Prostate gland (tissue), 2 donors: ENCODE results near the gene TBX18. TPM values are rescaled to one million over a fixed set of nuclear protein-coding genes. Genes with fewer than 3 reads are reported as not detected.

ENCODE experiments used
- DNase-seq: peaks from one replicate; pipeline ENCODE4 v3.0.0-alpha.2; 2019; ENCODE audit warnings: low spot score
- H3K27ac ChIP-seq, 2 donors: fragments of 200-600 bp; sonication (generic); 2 replicates each; pipeline ENCODE4 v1.5.1; 2017 to 2019
- H3K27me3 ChIP-seq: fragments of 200-600 bp; sonication (generic); replicated peaks from 2 replicates; pipeline ENCODE4 v1.5.1; 2019; ENCODE audit not compliant: insufficient read depth
- H3K36me3 ChIP-seq, 2 donors: fragments of 200-600 bp; sonication (generic); 1 replicate in 1 of 2; 2 replicates in 1 of 2; pipeline versions ENCODE4 v1.5.1 to v1.8.1; 2017 to 2019
- H3K4me1 ChIP-seq: fragments of 200-600 bp; sonication (generic); replicated peaks from 2 replicates; pipeline ENCODE4 v1.5.1; 2019
- H3K4me3 ChIP-seq, 2 donors: fragments of 200-600 bp; sonication (generic); 2 replicates each; pipeline ENCODE4 v1.5.1; 2017 to 2019
- H3K9me3 ChIP-seq: fragments of 200-600 bp; sonication (generic); 2 replicates; pipeline ENCODE4 v1.5.1; 2017
- CTCF ChIP-seq, 4 experiments: fragments of 200-600 bp in 2 of 4; fragments of 450-650 bp in 2 of 4; sonication (generic) in 2 of 4; IDR thresholded peaks; 1 replicate in 3 of 4; 2 replicates in 1 of 4; pipeline ENCODE4 v1.5.1; 2016 to 2019; ENCODE audit warnings: antibody characterized with exemption in 4 of 4, mild to moderate bottlenecking in 2 of 4, moderate library complexity in 2 of 4
- POLR2A ChIP-seq: fragments of 450-650 bp; IDR thresholded peaks from one replicate; pipeline ENCODE4 v1.6.1; 2016; ENCODE audit warnings: antibody characterized with exemption, mild to moderate bottlenecking
- POLR2AphosphoS5 ChIP-seq: sonication (generic); formaldehyde crosslinking; IDR thresholded peaks from one replicate; pipeline ENCODE4 v1.6.1; 2017; ENCODE audit warnings: antibody characterized with exemption
- WGBS: methylation state at CpG from one replicate; pipeline ENCODE4 v1.1.5; 2018; 5-methylcytosine and 5-hydroxymethylcytosine counted together
- intact Hi-C: fragments of 100-400 bp; cut with DNase I; formaldehyde crosslinking; loops from one replicate; pipeline ENCODE4 v1.14.2; 2022
- total RNA-seq, 2 donors: library from RNA; depleted of rRNA; stranded (reverse); fragments of >200 nt; gene quantifications; one replicate each; pipeline ENCODE4 v1.1.0, GENCODE V29; 2016

The TBX18 gene
- total RNA-seq, 2 donors from 2014 or later = 0.05 to 3.4 TPM

GRCh38 chr6:84687431-84687830, 77.0 kb downstream of the TBX18 start:
- intact Hi-C loops = no loop called here
- no peaks in the 10 kb centered on the region for H3K4me1 ChIP-seq
- H3K27ac ChIP-seq = no peak overlapping the region
- 22% methylated on average over 7 of the region's 7 CpGs for WGBS
- no peaks in the 10 kb centered on the region for H3K27me3 ChIP-seq
- no peaks in the 10 kb centered on the region for H3K9me3 ChIP-seq
- no peak overlapping the region for H3K4me3 ChIP-seq
- no peaks in the 10 kb centered on the region for H3K36me3 ChIP-seq
- no peak for DNase-seq
- TF ChIP-seq CTCF (IDR thresholded peaks at IDR 0.05) (no peak), POLR2A (no peak), POLR2AphosphoS5 (no peak)

- DNase-seq = no peak
- Histone ChIP-seq H3K27me3 (no peaks in the 10 kb centered on the region), H3K27ac (no peak overlapping the region), H3K4me3 (no peak overlapping the region), H3K4me1 (no peaks in the 10 kb centered on the region), H3K9me3 (no peaks in the 10 kb centered on the region), H3K36me3 (no peaks in the 10 kb centered on the region)
- intact Hi-C loops = no loop called here
- TF ChIP-seq CTCF (IDR thresholded peaks at IDR 0.05) (no peak), POLR2AphosphoS5 (no peak), POLR2A (no peak)
- 71% methylated on average over 3 of the region's 3 CpGs for WGBS
Observed at GRCh38 chr6:84685983-84686584, 78.3 kb downstream of the TBX18 start.

GRCh38 chr6:84681693-84682326, 82.6 kb downstream of the TBX18 start:
- no peak for DNase-seq
- Histone ChIP-seq H3K9me3 (no peaks in the 10 kb centered on the region), H3K4me1 (no peaks in the 10 kb centered on the region), H3K4me3 (no peak overlapping the region), H3K27me3 (no peaks in the 10 kb centered on the region), H3K36me3 (no peaks in the 10 kb centered on the region), H3K27ac (no peak overlapping the region)
- TF ChIP-seq POLR2A (no peak), CTCF (IDR thresholded peaks at IDR 0.05) (no peak), POLR2AphosphoS5 (no peak)
- 85% methylated on average over 17 of the region's 17 CpGs for WGBS
- intact Hi-C loops = no loop called here

- no peaks in the 10 kb centered on the region for H3K36me3 ChIP-seq
- intact Hi-C loops = no loop called here
Observed at GRCh38 chr6:84675651-84676050, 88.7 kb downstream of the TBX18 start.

More at GRCh38 chr6:84675651-84676050, 88.7 kb downstream of the TBX18 start:
- Histone ChIP-seq H3K4me1 (no peaks in the 10 kb centered on the region), H3K27ac (no peak overlapping the region), H3K27me3 (no peaks in the 10 kb centered on the region), H3K9me3 (no peaks in the 10 kb centered on the region), H3K4me3 (no peak overlapping the region)
- TF ChIP-seq POLR2A = no peak
- no peak for TF ChIP-seq POLR2AphosphoS5
- no peak for TF ChIP-seq CTCF (IDR thresholded peaks at IDR 0.05)
- no peak for DNase-seq
